Non-pigmented ciliary epithelial cell (primary cell): Measurements from ENCODE around the gene PLEKHA1.
A peak's percentile ranks its signal among the peaks of the same experiment; 100 is the strongest.

Experiments used
- DNase-seq: peaks from one replicate; pipeline ENCODE4 v3.0.0-alpha.2; 2010; ENCODE audit warnings: low read depth

Gene PLEKHA1

GRCh38 chr10:122374237-122374858, at the start of gene PLEKHA1:
Gene PLEKHA1 (plus strand): TSS chr10:122374708. CDS start chr10:122393201, 18,493 bp downstream.
- peak; percentile 63 for DNase-seq

DNA sequence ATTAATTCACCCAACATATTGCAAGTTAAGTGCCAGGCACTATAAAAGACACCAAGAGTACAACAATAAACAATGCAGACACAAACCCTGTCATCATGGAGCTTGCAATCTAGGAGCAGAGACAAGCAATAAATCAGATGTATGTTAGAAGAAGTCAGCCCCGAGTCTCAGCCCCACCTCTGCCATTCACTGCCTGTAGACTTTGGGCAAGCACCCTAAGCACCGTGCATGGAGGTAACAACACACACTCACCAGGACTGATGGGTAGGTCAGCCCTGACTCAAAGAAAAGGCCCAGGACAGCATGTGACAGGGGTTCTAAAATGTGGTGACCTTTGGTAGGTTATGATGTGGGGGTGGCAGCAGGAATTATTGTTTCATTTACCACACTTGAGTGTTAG, 49.3 kb upstream of the PLEKHA1 start:
- no peak for DNase-seq

GRCh38 chr10:122326385-122326784, 48.1 kb upstream of the PLEKHA1 start:
- no peak for DNase-seq

GRCh38 chr10:122326806-122327205, 47.7 kb upstream of the PLEKHA1 start:
- DNase-seq = no peak

- DNase-seq = no peak
Observed at GRCh38 chr10:122327237-122328206, 47.0 kb upstream of the PLEKHA1 start.

DNA sequence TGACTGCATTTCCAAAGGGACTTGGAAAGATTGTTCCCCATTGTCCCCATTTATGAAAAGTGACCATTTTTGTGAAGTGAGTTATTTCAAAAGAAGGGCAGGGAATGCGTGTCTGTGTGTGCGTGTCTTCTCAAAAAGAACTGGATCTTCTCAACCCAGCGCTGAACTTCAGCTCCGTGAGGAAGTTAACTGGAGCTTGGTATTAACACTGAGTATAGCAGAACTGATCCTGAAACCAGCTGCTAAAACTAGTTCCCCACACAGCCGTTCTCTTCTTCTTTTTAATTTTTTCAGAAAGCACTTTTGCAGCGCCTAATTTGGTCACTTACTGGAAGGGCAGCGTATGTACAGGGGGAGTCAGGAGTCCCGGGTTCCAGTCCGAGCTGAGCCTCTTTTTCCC, 45.8 kb upstream of the PLEKHA1 start:
- DNase-seq = no peak

DNA sequence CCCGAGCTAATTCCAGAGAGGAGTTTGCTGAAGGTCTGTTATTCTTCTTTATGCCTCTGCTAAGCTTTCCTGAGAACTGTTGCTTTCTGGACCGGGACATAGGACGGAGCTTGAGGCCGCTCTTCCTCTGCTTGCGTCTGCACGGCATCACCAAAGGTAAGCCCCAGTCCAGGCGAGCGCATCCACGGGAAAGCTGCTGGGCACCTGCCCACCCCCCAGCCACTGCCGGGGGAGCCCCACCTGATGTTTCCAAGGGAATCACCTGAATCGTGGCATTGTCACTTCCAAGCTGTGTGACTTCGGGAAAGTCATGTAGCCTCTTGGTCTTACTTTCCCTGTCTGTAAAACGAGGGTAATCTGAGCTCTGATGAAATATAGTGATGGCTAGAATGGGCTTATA, 45.1 kb upstream of the PLEKHA1 start:
- no peak for DNase-seq

DNA sequence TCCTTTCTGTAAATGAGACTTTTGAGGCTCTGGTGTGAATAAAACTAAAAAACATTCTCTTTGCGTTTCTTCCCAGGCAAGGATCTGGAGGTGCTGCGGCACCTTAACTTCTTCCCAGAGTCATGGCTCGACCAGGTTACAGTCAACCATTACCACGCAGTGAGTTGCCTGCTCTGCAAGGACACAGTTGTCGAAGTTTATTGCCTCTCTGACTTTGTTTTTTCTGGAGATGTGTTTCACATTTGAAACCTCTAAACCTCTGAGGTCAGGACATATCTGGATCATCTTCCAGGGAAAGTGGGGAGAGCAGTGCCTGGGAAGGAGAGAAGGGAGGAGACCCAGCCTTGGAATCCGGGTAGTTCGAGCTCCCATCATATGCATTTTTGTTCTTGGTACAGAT, 43.4 kb upstream of the PLEKHA1 start:
- DNase-seq = no peak

GRCh38 chr10:122331615-122332446, 42.7 kb upstream of the PLEKHA1 start:
- DNase-seq = no peak

DNA sequence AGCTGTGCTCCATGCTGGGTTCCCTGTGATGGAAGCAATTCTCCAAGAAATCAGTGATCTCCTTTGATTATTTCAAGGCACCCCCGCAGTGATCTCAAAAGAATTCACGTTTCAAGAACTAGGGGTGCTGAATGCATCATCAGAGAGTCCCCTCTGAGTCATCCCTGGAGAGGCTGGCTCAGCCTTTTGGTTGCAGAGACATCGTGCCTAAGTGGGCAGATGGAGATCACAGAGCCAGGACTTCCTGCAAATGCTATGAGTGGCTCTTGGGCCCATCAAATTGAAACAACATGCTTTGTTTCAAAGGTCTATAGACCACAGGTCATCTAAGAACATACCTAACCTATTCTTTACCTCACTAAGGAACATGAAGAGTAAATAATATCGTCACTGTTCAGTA, 41.5 kb upstream of the PLEKHA1 start:
- DNase-seq = no peak

- DNase-seq = no peak
Observed at GRCh38 chr10:122336332-122336731, 38.2 kb upstream of the PLEKHA1 start.

DNA sequence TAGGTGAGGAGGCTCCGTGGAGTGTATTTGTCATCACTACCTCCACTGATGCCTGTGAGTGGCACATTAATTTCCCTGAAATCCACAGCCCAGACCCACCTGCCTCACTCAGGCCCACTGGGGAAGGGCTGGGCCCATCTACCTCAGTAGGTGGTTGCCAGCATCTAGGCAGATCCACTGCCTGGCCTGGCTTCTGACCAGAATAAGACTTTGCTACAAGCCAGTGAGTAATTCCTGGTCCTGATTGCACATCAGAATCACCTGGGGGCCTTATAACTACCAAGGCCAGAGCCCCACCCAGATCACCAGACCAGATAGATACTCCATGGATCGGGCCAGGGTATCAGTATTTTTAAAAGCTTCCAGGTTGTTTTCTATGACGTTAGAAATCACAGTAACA, 37.5 kb upstream of the PLEKHA1 start:
- no peak for DNase-seq

GRCh38 chr10:122338609-122339441, 35.7 kb upstream of the PLEKHA1 start:
- no peak for DNase-seq

DNA sequence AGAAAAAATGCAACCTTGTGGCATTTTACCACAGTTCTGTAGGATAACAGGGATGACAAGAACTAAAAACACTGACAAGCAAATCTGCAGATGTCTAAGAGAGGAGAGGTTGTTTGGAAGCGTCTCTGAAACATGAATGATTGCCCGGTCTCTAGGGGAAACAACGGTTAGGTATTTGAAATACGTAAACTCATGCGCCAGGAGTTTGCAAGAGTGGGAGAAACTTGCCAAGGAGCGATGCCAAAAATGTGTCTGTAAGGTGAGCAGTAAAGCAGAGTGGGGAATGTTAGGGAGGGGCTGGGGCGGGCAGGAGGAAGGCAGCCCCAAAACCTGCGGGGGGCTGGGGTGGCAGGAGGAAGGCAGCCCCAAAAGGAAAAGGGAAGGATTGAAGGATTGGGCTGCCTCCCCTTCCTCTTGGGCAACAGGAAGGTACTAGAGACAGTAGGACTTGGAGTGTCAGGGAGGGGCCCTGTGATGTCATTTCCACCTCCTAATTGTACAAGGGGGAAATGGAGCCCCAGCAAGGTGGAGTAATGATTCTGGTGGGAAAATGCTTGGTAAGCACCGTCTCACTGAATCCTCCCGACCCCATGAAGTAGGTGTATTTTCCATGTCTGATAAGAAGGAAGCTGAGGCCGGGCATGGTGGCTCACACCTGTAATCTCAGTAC, 33.2 kb upstream of the PLEKHA1 start:
- no peak for DNase-seq

DNA sequence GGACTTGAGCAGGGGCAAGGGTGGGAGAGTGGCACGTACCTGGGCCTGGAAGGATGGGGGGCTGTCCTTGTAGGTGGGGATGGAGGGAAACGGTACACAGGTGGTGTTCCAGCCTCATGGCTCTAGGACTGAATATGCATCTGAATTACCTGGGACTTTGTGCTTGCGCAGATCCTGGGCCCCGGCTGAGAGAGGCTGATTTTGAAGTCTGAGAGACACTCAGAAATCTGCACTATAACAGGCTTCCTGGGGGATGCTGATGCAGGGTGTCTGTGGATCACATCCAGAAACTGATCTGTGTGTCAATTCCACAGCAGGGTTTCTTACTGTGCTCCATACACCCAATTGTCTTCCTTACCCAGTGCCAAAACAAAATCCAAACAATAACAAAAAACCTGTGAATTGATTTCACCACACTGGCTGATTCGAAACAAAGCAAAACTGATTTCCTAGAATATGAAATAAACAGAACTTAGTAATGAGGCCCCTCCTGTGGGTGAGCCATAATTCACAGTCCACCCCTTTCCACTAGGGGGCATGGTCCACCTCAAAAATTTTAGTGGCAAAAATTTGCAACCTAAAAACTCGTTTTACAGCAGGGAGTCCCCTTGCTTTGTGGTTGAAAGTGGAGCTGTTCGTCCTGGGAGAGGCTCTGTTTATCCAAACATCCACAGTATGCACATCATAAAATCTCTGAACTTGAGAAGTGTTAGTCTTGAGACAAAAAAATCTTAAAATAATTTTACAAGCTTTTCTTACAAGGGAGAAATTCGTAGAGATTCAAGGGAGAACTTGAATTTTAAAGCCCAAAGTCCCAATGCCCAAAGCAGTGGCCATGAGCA, 32.0 kb upstream of the PLEKHA1 start:
- DNase-seq = peak; percentile 18

- DNase-seq = no peak
Observed at GRCh38 chr10:122343135-122343800, 31.2 kb upstream of the PLEKHA1 start.

- DNase-seq = no peak
Observed at GRCh38 chr10:122343936-122344335, 30.6 kb upstream of the PLEKHA1 start.

DNA sequence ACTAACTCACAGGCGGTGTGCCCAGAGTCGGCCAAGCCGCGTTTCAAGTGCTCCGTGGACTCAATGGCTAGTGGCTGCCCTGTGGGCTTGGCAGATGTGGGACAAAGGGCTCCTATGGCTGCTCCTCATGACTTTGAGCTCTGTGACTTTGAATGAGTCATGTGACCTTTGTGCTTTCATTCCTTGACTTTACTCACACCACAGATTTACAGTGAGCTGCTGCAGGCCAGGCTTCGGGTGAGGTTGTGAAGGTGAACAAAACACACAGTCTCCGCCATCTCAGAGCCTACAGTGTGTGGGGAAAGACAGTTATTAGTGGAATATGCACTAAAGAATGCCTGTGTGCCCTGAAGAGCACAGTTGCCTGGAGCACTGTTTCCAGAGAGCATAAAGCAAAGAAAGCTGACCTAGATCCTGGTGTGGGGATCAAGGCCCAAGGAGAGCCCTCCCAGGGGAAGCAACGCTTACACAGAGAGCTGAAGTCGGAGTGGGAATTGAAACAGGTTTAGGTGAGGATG, 29.7 kb upstream of the PLEKHA1 start:
- no peak for DNase-seq

DNA sequence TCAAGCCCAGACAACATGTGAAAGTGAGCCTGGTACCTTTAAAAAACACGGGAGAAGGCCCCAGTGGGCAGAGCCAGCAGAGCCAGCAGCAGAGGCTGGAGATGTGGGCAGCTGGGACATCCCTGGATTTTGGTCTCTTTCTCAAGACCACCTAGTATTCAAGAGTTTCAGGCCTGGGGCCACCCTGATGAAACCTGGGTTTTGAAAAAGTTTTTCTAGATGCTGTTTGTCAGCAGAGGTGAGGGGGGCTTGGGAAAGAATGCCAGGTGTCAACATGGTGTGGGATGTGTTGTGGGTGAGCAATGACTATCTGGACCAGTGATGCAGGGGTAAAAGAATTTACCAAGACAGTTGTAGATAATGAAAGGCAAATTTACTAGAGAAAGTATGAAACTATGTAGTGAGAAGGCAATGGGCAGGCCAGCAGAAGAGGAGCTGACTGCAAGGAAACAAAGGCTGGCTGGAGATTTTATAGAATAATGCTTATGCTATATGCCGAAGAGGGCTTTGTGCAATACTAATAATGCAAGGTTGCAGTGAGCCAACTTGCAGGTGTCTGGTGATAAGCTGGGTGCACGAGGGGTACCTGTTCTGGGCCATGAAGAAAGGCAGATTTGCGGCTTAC, 28.1 kb upstream of the PLEKHA1 start:
- no peak for DNase-seq
